Uterus (tissue), 4 donors: ENCODE results near the gene SIAH2. TPM values are rescaled to one million over a fixed set of nuclear protein-coding genes. Genes with fewer than 3 reads are reported as not detected.

Experiments used
- DNase-seq, 2 donors: peaks; one replicate each; pipeline ENCODE4 v3.0.0-alpha.2; 2019 to 2020
- H3K27ac ChIP-seq, 2 donors: fragments of 200-600 bp; sonication (generic); 1 replicate in 1 of 2; 2 replicates in 1 of 2; pipeline ENCODE4 v1.5.1; 2016 to 2018
- H3K27me3 ChIP-seq, 2 donors: fragments of 200-600 bp; sonication (generic); one replicate each; pipeline ENCODE4 v1.5.1; 2018 to 2019; ENCODE audit warnings: control low read depth in 1 of 2
- H3K36me3 ChIP-seq, 2 donors: fragments of 200-600 bp; sonication (generic); one replicate each; pipeline ENCODE4 v1.5.1; 2019; ENCODE audit warnings: control low read depth in 1 of 2
- H3K4me1 ChIP-seq, 2 donors: fragments of 200-600 bp; sonication (generic); one replicate each; pipeline ENCODE4 v1.5.1; 2018 to 2019; ENCODE audit warnings: control low read depth in 1 of 2
- H3K4me3 ChIP-seq, 2 donors: fragments of 200-600 bp; sonication (generic); 1 replicate in 1 of 2; 2 replicates in 1 of 2; pipeline ENCODE4 v1.5.1; 2018 to 2019; ENCODE audit warnings: mild to moderate bottlenecking in 1 of 2
- H3K9me3 ChIP-seq, 2 donors: fragments of 200-600 bp; sonication (generic); one replicate each; pipeline ENCODE4 v1.5.1; 2019; ENCODE audit warnings: control low read depth in 1 of 2
- CTCF ChIP-seq, 4 experiments: fragments of 200-600 bp in 2 of 4; fragments of 450-650 bp in 2 of 4; sonication (generic) in 2 of 4; IDR thresholded peaks; one replicate each; pipeline ENCODE4 v1.5.1; 2016 to 2019; ENCODE audit warnings: antibody characterized with exemption in 4 of 4, mild to moderate bottlenecking in 2 of 4, moderate library complexity in 1 of 4
- POLR2A ChIP-seq, 2 donors: fragments of 450-650 bp; IDR thresholded peaks; one replicate each; pipeline ENCODE4 v1.6.1; 2016; ENCODE audit warnings: antibody characterized with exemption in 2 of 2, mild to moderate bottlenecking in 1 of 2, moderate library complexity in 1 of 2
- intact Hi-C: fragments of 100-400 bp; cut with DNase I; formaldehyde crosslinking; loops from one replicate; pipeline ENCODE4 v1.15.1; 2023; ENCODE audit warnings: low total_unique reads
- total RNA-seq, 4 donors: library from RNA; depleted of rRNA in 3 of 4; stranded (reverse); fragments of >200 nt in 3 of 4; gene quantifications; one replicate each; pipeline versions ENCODE4 v1.1.0 to v1.2.4, GENCODE V29; 2014 to 2023
- donor health status: DM: yes; HTN: yes; CAD: no.

SIAH2 gene
- total RNA-seq, 4 donors from 2014 or later, result 25.4 to 63.8 (median 43.6) TPM

GRCh38 chr3:150775001-150775599, 12.1 kb upstream of the SIAH2 start:
- no peaks in the 10 kb centered on the region for H3K9me3 ChIP-seq
- no peaks in the 10 kb centered on the region for H3K27me3 ChIP-seq
- no peaks in the 10 kb centered on the region for H3K36me3 ChIP-seq
- no peak overlapping the region for H3K27ac ChIP-seq
- TF ChIP-seq POLR2A (IDR thresholded peaks at IDR 0.05), result no peak
- no peak for TF ChIP-seq CTCF (IDR thresholded peaks at IDR 0.05)
- H3K4me1 ChIP-seq, result no peaks in the 10 kb centered on the region
- intact Hi-C loops, result loop anchor here (10.0 kb wide), 1 partner anchor 370 kb away; no protein-coding TSS in a partner anchor
- no peak for DNase-seq
- H3K4me3 ChIP-seq, result no peak overlapping the region

GRCh38 chr3:150773616-150774192, 10.7 kb upstream of the SIAH2 start:
- no peak for DNase-seq
- no peaks in the 10 kb centered on the region for H3K27me3 ChIP-seq
- no peaks in the 10 kb centered on the region for H3K4me1 ChIP-seq
- no peak for TF ChIP-seq POLR2A (IDR thresholded peaks at IDR 0.05)
- TF ChIP-seq CTCF (IDR thresholded peaks at IDR 0.05), result no peak
- H3K9me3 ChIP-seq, result no peaks in the 10 kb centered on the region
- no peaks in the 10 kb centered on the region for H3K36me3 ChIP-seq
- intact Hi-C loops, result loop anchor here (10.0 kb wide), 1 partner anchor 371 kb away; no protein-coding TSS in a partner anchor
- no peak overlapping the region for H3K4me3 ChIP-seq
- H3K27ac ChIP-seq, result no peak overlapping the region

- intact Hi-C loops, result loop anchor here (10.0 kb wide), 1 partner anchor 373 kb away; no protein-coding TSS in a partner anchor
- TF ChIP-seq POLR2A (IDR thresholded peaks at IDR 0.05) (no peak), CTCF (IDR thresholded peaks at IDR 0.05) (no peak)
- Histone ChIP-seq H3K27ac (no peak overlapping the region), H3K4me3 (no peak overlapping the region), H3K9me3 (no peaks in the 10 kb centered on the region), H3K27me3 (no peaks in the 10 kb centered on the region), H3K36me3 (no peaks in the 10 kb centered on the region), H3K4me1 (no peaks in the 10 kb centered on the region)
- no peak for DNase-seq
Observed at GRCh38 chr3:150771600-150771999, 8.6 kb upstream of the SIAH2 start.

- H3K4me3 ChIP-seq, result no peak overlapping the region
- no peak for DNase-seq
- H3K27me3 ChIP-seq, result no peaks in the 10 kb centered on the region
- no peak overlapping the region for H3K27ac ChIP-seq
- H3K9me3 ChIP-seq, result no peaks in the 10 kb centered on the region
- no peaks in the 10 kb centered on the region for H3K36me3 ChIP-seq
- intact Hi-C loops, result loop anchor here (10.0 kb wide), 1 partner anchor 374 kb away; no protein-coding TSS in a partner anchor
- H3K4me1 ChIP-seq, result no peaks in the 10 kb centered on the region
- TF ChIP-seq CTCF (IDR thresholded peaks at IDR 0.05) (no peak), POLR2A (IDR thresholded peaks at IDR 0.05) (no peak)
Observed at GRCh38 chr3:150770681-150771080, 7.7 kb upstream of the SIAH2 start.

DNA sequence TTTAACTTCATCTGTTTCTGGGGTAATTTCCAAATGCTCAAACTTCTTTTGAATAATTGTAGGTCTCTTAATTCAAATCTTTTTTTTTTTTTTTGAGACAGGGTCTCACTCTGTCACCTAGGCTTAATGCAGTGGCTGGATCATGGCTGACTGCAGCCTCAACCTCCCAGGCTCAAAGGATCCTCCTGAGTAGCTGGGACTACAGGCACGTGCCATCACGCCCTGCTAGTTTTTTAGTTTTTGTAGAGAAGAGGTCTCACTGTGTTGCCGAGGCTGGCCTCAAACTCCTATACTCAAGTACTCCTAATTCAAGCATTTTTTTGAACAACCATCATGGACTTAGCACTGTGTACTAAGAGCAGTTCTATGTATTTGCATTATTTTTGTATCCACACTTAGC, 3.8 kb upstream of the SIAH2 start:
- no peak for DNase-seq
- TF ChIP-seq CTCF (IDR thresholded peaks at IDR 0.05) (no peak), POLR2A (IDR thresholded peaks at IDR 0.05) (no peak)
- intact Hi-C loops, result no loop called here
- no peaks in the 10 kb centered on the region for H3K27me3 ChIP-seq
- peaks cover 0 to 5% of the 10 kb centered on the region in 2 donors for H3K4me1 ChIP-seq
- no peak overlapping the region for H3K4me3 ChIP-seq
- H3K9me3 ChIP-seq, result no peaks in the 10 kb centered on the region
- H3K36me3 ChIP-seq, result no peaks in the 10 kb centered on the region
- H3K27ac ChIP-seq, result no peak overlapping the region
